Calu3 (cell line): ENCODE measurements around the gene A1BG. TPM values are rescaled to one million over a fixed set of nuclear protein-coding genes. Genes with fewer than 3 reads are reported as not detected.

Experiments
- BruUV-seq: library from RNA; stranded (reverse); fragments of 400-500 nt; replicated peaks from 2 replicates; lab custom pipeline; 2021; lab: Mats Ljungman, UMichigan
- CTCF ChIA-PET: fragments of 300-600 bp; sonication (Branson Sonifier 250); formaldehyde crosslinking; loops from one replicate; lab custom pipeline; 2022; ENCODE audit warnings: antibody characterized with exemption; lab: Charles Lee
- DNase-seq: peaks from one replicate; pipeline ENCODE4 v3.0.0; 2022
- H3K27ac Mint-ChIP-seq: one replicate; pipeline ENCODE4 v1.8.0; 2022; ENCODE audit warnings: mixed read lengths; ENCODE audit not compliant: unreplicated experiment
- H3K27me3 Mint-ChIP-seq: one replicate; pipeline ENCODE4 v1.8.0; 2022; ENCODE audit warnings: mixed read lengths; ENCODE audit not compliant: unreplicated experiment
- H3K36me3 Mint-ChIP-seq: one replicate; pipeline ENCODE4 v1.8.0; 2022; ENCODE audit warnings: mild to moderate bottlenecking, moderate library complexity, mixed read lengths; ENCODE audit not compliant: insufficient read depth, unreplicated experiment
- H3K4me1 Mint-ChIP-seq: one replicate; pipeline ENCODE4 v1.8.0; 2022; ENCODE audit warnings: mild to moderate bottlenecking, low read depth, mixed read lengths; ENCODE audit not compliant: unreplicated experiment
- H3K4me3 Mint-ChIP-seq: one replicate; pipeline ENCODE4 v1.8.0; 2022; ENCODE audit warnings: mild to moderate bottlenecking, low read depth, moderate library complexity, mixed read lengths; ENCODE audit not compliant: unreplicated experiment
- H3K9me3 Mint-ChIP-seq: one replicate; pipeline ENCODE4 v1.8.0; 2022; ENCODE audit warnings: low read depth, mixed read lengths; ENCODE audit not compliant: unreplicated experiment
- intact Hi-C: fragments of 100-400 bp; cut with micrococcal nuclease; formaldehyde crosslinking; loops from one replicate; pipeline ENCODE4 v1.10.0; 2022; ENCODE audit not compliant: unreplicated experiment
- total RNA-seq: library from RNA; stranded (reverse); gene quantifications from 2 replicates; pipeline ENCODE4 v1.2.3, GENCODE V29; 2022
- TF ChIP-seq, protein P1 (sequence below): fragments of 200-600 bp; IDR thresholded peaks from one replicate; pipeline ENCODE4 v1.8.0; 2022; ENCODE audit warnings: antibody characterized with exemption; ENCODE audit not compliant: unreplicated experiment

The A1BG gene
- total RNA-seq, 1 experiment from 2014 or later: not detected

DNA sequence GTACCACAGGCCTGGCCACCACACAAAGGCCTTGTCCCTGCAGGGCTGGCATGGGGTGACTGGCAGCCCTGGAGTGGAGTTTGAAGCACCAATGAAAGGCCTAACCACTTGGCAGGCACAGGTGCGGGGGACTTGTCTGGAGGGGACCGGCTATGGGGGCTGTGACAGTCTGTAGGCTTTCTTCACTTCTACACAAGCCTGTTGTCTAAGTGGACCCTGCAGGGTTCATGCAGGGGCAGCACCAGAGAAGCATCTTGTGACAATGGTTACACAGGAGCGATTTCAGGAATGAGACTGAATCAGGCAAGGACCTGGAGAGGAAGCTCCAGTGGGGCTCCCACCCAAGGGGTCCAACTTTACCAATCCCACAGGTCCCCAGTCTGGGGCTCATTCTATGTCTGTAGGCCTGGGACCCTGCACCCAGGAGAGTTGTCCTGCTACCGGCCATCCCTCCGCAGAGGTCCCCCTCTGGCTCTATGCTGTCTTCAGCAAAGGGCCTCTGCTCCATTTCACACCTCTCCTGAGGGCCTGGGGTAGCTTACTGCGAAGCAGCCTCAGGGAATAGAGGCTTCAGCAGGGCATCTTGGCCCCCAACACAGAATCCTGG is 29.8 kb upstream of the A1BG start:
- no peaks in the 10 kb centered on the region for H3K27me3 Mint-ChIP-seq
- H3K4me3 Mint-ChIP-seq: no peak overlapping the region
- no peak for DNase-seq
- peaks cover 76% of the 10 kb centered on the region for H3K36me3 Mint-ChIP-seq
- no TSS peak for BruUV-seq
- H3K27ac Mint-ChIP-seq: no peak overlapping the region
- H3K4me1 Mint-ChIP-seq: peaks cover 39% of the 10 kb centered on the region
- TF ChIP-seq, protein P1, sequence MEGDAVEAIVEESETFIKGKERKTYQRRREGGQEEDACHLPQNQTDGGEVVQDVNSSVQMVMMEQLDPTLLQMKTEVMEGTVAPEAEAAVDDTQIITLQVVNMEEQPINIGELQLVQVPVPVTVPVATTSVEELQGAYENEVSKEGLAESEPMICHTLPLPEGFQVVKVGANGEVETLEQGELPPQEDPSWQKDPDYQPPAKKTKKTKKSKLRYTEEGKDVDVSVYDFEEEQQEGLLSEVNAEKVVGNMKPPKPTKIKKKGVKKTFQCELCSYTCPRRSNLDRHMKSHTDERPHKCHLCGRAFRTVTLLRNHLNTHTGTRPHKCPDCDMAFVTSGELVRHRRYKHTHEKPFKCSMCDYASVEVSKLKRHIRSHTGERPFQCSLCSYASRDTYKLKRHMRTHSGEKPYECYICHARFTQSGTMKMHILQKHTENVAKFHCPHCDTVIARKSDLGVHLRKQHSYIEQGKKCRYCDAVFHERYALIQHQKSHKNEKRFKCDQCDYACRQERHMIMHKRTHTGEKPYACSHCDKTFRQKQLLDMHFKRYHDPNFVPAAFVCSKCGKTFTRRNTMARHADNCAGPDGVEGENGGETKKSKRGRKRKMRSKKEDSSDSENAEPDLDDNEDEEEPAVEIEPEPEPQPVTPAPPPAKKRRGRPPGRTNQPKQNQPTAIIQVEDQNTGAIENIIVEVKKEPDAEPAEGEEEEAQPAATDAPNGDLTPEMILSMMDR: no peak
- CTCF ChIA-PET: no interaction called here
- H3K9me3 Mint-ChIP-seq: no peaks in the 10 kb centered on the region
- intact Hi-C loops: no loop called here

DNA sequence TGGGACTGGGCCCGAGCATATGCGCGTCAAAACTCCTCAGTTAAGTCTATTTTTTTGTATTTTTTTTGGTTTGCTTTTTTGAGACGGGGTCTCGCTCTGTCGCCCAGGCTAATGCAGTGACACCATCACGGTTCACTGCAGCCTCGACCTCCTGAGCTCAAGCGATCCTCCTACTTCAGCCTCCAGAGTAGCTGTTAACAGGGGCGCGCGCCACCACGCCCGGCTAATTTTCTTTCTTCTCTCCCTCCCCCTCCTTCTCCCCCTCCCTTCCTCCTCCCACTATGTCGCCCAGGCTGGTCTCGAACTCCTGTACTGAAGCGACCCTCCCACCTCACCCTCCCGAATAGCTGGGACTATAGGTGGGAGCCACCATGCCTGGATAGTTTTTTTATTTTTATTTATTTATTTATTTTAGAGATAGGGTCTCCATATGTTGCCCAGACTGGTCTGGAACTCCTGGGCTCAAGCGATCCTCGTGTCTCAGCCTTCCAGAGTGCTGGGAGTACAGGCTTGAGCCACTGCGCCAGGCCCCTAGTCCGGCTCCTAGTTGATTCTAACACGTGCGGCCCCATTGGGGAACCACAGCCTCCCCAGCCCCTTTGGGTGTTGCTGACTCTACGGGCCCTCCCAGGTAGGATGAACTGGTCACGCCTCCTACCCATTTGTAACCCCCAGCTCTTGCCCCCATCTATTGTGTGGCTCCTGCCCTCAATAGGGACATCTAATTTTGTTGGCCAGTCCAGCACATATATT is 28.3 kb upstream of the A1BG start:
- CTCF ChIA-PET: interaction anchor here (1.2 kb wide), 1 partner anchor 137 kb away, joined by 4 read pairs; no protein-coding TSS in a partner anchor
- TSS peak; percentile 74 for BruUV-seq
- intact Hi-C loops: no loop called here
- no peak for DNase-seq
- Mint-ChIP-seq H3K9me3 (no peaks in the 10 kb centered on the region), H3K27me3 (no peaks in the 10 kb centered on the region), H3K4me3 (peak overlapping the region; percentile 76), H3K27ac (peak overlapping the region; percentile 81), H3K4me1 (peaks cover 34% of the 10 kb centered on the region), H3K36me3 (peaks cover 61% of the 10 kb centered on the region)
- TF ChIP-seq, protein P1: no peak

DNA sequence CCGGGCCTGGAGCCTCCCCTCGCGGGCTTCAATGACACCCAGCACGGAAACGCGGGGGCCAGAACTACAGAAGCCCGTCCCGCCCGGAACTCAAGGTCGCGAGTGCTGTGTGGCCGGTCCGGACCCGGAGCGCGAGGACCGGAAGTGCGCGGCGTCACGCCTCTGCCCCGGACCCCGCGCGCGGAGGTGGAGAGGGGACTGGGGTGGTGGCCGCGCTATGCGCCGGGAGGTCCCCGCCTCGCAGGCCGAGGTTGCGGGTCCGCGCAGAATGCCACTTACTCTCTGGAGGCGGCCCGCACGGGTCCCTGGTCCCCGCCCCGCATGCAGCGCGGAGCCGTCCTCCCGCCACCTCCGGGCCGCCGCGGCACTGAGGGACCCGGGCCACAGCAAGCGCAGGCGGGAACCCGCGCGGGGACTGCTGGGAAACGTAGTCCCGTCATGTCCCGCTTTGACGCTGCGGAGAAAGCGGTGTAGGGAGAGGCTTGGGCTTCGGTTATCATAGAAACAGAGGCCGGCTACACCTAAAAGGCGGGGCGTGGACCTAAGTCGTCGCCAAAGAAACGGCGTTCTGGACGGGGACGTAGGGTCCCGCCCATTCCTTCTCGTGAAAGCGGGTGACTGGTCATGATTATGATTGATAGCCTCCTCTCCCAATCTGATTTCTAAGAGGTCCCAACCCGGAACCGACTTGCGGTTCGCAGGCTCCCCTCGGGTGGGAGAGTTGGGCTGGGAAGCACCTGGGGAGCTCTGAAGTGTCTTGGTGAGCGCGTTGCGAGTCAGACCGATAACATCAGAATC is 27.6 kb upstream of the A1BG start, which contains the start of gene ZNF837:
TSS of gene ZNF837 (minus strand) at position 369 of the 798 bp plus-strand sequence. CDS start 11,698 bp downstream, outside the sequence.
- no peaks in the 10 kb centered on the region for H3K27me3 Mint-ChIP-seq
- intact Hi-C loops: no loop called here
- peak within 1 kb of the TSS; percentile 76 for H3K4me3 Mint-ChIP-seq
- H3K4me1 Mint-ChIP-seq: peaks cover 30% of the 10 kb centered on the region
- CTCF ChIA-PET: interaction anchor here (1.0 to 1.2 kb wide), 2 partner anchors 17 to 138 kb away, joined by 3 to 4 read pairs; no protein-coding TSS in a partner anchor
- DNase-seq: peak; percentile 99
- peaks cover 53% of the 10 kb centered on the region for H3K36me3 Mint-ChIP-seq
- TF ChIP-seq, protein P1: no peak
- H3K27ac Mint-ChIP-seq: peak within 1 kb of the TSS; percentile 81
- H3K9me3 Mint-ChIP-seq: no peaks in the 10 kb centered on the region
- BruUV-seq: no TSS peak

DNA sequence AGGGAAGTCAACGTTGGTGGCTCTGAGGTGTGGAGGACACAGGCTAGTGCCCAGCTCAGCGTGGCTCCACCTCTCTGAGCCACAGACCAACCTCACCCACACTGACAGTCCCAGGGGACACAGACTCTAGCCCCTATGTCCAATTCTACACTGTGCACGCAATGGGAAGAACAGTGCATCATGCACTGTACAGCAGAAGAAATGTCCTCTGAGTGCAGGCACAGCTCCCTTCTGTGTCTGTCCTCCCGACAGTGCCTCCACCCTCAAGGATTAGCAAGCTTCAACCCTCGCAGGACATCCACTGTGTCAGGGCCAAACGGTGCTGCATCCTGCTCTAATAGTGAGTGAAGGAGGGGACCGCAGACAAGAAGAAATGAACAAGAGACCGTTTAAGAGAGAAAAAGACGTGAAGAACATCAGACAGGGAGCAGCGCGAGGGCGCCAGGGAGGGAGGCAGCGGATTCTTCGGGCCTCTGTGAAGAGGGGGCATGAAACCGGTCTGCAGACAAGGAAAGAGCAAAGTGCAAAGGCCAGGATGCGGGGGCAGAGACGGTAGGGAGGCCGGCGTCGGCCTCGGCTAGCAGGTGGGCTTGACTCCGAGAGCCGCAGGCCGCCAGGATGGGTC is 26.9 kb upstream of the A1BG start:
- peaks cover 46% of the 10 kb centered on the region for H3K36me3 Mint-ChIP-seq
- BruUV-seq: TSS peak; percentile 41
- H3K4me3 Mint-ChIP-seq: peak overlapping the region; percentile 76
- CTCF ChIA-PET: interaction anchor here (0.6 to 1.0 kb wide), 3 partner anchors 16 to 1782 kb away, joined by 3 read pairs; partner anchors contain the start of gene ZNF497
- no peaks in the 10 kb centered on the region for H3K9me3 Mint-ChIP-seq
- no peaks in the 10 kb centered on the region for H3K27me3 Mint-ChIP-seq
- peaks cover 23% of the 10 kb centered on the region for H3K4me1 Mint-ChIP-seq
- no peak for DNase-seq
- TF ChIP-seq, protein P1: no peak
- peak overlapping the region; percentile 81 for H3K27ac Mint-ChIP-seq
- intact Hi-C loops: no loop called here
